Measurements from ENCODE around the gene NACAD. TPM values are rescaled to one million over a fixed set of nuclear protein-coding genes. Genes with fewer than 3 reads are reported as not detected.

Gene NACAD
- total RNA-seq, 6 donors from 2014 or later: 1.0 to 4.3 (median 2.3) TPM

DNA sequence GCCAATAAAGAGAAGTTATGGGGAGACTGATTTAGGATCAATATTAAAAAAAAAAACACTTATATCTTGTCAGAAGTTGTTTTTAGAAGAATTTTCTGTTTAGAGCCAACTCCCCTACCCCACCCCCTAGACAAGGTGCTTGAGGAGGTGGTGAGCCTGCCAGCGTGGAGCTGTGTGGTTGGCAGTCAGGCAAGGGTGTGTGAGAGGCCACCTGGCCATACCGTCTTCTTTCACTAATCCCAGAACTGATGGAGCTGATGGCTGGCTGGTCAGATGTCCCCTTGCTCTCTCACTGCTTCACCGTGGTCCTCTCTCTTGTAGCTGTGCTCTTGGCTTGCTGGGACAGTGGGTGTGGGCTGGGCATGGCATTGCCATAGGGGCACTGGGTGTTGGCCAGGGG, 34.3 kb downstream of the NACAD start:
- no peak for DNase-seq
- Histone ChIP-seq H3K4me3 (no peak overlapping the region), H3K36me3 (peaks cover 0 to 5% (median 0%) of the 10 kb centered on the region in 4 donors), H3K27ac (no peak overlapping the region), H3K27me3 (no peaks in the 10 kb centered on the region), H3K4me1 (peaks cover 0 to 7% (median 0%) of the 10 kb centered on the region in 4 donors), H3K9me3 (no peaks in the 10 kb centered on the region)
- WGBS, 2 donors: 98% methylated on average over 3 of the region's 3 CpGs
- ATAC-seq (ENCODE audit: low FRiP score in 2 of 2): no peak
- TF ChIP-seq POLR2AphosphoS5 (IDR thresholded peaks at IDR 0.05) (no peak), POLR2A (IDR thresholded peaks at IDR 0.05) (no peak), EP300 (IDR thresholded peaks at IDR 0.05) (no peak)
- TF ChIP-seq, protein P1, sequence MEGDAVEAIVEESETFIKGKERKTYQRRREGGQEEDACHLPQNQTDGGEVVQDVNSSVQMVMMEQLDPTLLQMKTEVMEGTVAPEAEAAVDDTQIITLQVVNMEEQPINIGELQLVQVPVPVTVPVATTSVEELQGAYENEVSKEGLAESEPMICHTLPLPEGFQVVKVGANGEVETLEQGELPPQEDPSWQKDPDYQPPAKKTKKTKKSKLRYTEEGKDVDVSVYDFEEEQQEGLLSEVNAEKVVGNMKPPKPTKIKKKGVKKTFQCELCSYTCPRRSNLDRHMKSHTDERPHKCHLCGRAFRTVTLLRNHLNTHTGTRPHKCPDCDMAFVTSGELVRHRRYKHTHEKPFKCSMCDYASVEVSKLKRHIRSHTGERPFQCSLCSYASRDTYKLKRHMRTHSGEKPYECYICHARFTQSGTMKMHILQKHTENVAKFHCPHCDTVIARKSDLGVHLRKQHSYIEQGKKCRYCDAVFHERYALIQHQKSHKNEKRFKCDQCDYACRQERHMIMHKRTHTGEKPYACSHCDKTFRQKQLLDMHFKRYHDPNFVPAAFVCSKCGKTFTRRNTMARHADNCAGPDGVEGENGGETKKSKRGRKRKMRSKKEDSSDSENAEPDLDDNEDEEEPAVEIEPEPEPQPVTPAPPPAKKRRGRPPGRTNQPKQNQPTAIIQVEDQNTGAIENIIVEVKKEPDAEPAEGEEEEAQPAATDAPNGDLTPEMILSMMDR (IDR thresholded peaks at IDR 0.05): no peak

DNA sequence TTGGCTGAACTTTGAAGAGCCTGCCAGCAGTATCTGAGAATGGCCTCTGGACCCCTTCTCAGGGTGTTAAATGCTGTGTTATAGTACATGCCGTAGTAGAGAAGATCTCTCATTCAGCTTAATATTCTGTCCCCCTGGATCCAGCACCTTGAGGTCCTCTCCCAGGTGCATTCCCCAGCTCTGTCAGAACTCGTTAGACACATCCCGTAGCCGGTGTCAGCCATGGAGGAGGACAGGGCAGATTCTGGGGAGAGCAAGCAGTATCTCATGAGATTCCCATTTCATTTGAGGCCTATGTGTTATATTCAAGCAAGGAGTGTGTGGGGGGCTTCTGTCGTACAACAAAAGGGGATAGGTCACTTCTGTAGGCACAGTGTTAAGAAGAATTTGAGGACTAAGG, 34.8 kb downstream of the NACAD start:
- DNase-seq: no peak

DNA sequence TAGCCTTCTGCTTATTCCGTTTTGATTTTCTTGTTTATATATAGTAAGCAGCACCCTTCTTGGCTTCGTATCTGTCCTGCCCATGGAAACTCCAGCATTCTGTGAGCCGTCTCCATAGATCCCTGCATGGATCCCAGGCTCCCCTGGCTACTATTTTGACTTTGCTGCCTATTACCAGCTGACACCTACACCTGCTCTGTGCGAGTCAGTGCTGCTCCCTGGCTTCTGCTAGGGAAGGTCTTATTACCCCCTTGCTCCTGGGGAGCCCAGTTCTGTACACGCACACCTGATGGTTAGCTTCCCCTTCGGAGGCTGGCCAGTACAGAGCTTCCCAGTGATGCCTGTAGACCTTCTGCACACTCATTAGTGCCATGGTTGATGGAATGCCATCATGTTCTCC, 35.4 kb downstream of the NACAD start:
- Histone ChIP-seq H3K27ac (no peak overlapping the region), H3K9me3 (no peaks in the 10 kb centered on the region), H3K36me3 (peaks cover 0 to 14% (median 0%) of the 10 kb centered on the region in 4 donors), H3K27me3 (no peaks in the 10 kb centered on the region), H3K4me3 (no peak overlapping the region), H3K4me1 (peaks cover 0 to 7% (median 0%) of the 10 kb centered on the region in 4 donors)
- ATAC-seq (ENCODE audit: low FRiP score in 2 of 2) (no peak), DNase-seq (no peak)
- TF ChIP-seq POLR2AphosphoS5 (IDR thresholded peaks at IDR 0.05) (no peak), EP300 (IDR thresholded peaks at IDR 0.05) (no peak), POLR2A (IDR thresholded peaks at IDR 0.05) (no peak)
- TF ChIP-seq, protein P1 (IDR thresholded peaks at IDR 0.05): no peak
- 92% methylated on average over 6 of the region's 6 CpGs for WGBS, 2 donors

More for the DNA sequence above, 34.8 kb downstream of the NACAD start:
- H3K9me3 ChIP-seq: no peaks in the 10 kb centered on the region
- ATAC-seq (ENCODE audit: low FRiP score in 2 of 2): no peak
- no peak overlapping the region for H3K27ac ChIP-seq
- H3K27me3 ChIP-seq: no peaks in the 10 kb centered on the region
- peaks cover 0 to 7% (median 0%) of the 10 kb centered on the region in 4 donors for H3K4me1 ChIP-seq
- H3K36me3 ChIP-seq: peaks cover 0 to 8% (median 0%) of the 10 kb centered on the region in 4 donors
- 97 to 100% methylated on average over 5 of the region's 5 CpGs for WGBS, 2 donors
- no peak overlapping the region for H3K4me3 ChIP-seq
- no peak for TF ChIP-seq EP300 (IDR thresholded peaks at IDR 0.05)
- no peak for TF ChIP-seq POLR2A (IDR thresholded peaks at IDR 0.05)
- TF ChIP-seq POLR2AphosphoS5 (IDR thresholded peaks at IDR 0.05): no peak
- TF ChIP-seq, protein P1 (IDR thresholded peaks at IDR 0.05): no peak

DNA sequence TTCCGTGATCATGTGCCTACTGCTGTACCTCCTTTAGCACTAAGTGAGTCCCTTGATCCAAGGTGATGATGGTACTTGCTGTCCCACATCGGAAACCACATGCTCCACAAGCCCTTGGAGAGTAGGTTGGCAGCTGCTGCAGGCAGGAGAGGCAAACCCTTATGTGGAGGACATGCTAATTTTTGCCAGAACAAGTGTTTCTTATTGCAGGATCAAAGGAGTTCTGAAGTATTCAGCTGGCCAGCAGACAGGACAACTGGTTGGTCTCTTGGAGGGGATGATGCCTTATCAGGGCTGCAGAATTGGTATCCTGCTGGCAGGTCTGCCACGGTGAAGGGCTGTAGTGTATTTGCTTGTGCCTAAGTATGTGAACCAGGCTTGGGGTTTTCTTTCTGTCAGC, 36.8 kb downstream of the NACAD start:
- Histone ChIP-seq H3K9me3 (no peaks in the 10 kb centered on the region), H3K36me3 (peaks cover 0 to 17% (median 0%) of the 10 kb centered on the region in 4 donors), H3K4me1 (peaks cover 0 to 7% (median 0%) of the 10 kb centered on the region in 4 donors), H3K27ac (no peak overlapping the region), H3K4me3 (no peak overlapping the region), H3K27me3 (no peaks in the 10 kb centered on the region)
- WGBS, 2 donors: 52 to 70% methylated on average over 2 to 3 of the region's 3 CpGs
- ATAC-seq (ENCODE audit: low FRiP score in 2 of 2) (peak; percentile 50 to 81), DNase-seq (peak in 1 of 2 donors; percentile 69)
- TF ChIP-seq, protein P1 (IDR thresholded peaks at IDR 0.05): no peak
- TF ChIP-seq POLR2A (IDR thresholded peaks at IDR 0.05): no peak
- no peak for TF ChIP-seq EP300 (IDR thresholded peaks at IDR 0.05)
- no peak for TF ChIP-seq POLR2AphosphoS5 (IDR thresholded peaks at IDR 0.05)

DNA sequence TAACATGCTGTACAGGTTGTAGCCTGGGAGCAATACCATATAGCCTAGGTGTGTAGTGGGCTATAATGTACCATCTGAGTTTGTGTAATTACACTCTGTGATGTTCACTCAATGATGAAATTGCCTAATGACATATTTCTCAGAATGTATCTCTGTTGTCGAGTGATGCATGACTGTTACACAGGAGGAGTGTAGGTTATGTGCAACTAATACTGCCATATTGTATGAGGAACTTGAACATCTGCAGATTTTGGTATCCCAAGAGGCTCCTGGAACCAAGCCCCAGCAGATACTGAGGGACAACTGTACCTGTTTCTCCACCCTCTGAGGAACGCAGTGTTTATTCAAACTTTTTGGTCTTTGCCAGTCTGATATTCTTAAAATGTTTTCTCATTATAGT, 38.6 kb downstream of the NACAD start:
- H3K36me3 ChIP-seq: peaks cover 0 to 31% (median 0%) of the 10 kb centered on the region in 4 donors
- ATAC-seq (ENCODE audit: low FRiP score in 2 of 2) (no peak), DNase-seq (no peak)
- 92 to 100% methylated on average over 2 of the region's 2 CpGs for WGBS, 2 donors
- no peaks in the 10 kb centered on the region for H3K9me3 ChIP-seq
- H3K4me1 ChIP-seq: peaks cover 0 to 7% (median 0%) of the 10 kb centered on the region in 4 donors
- H3K27ac ChIP-seq: no peak overlapping the region
- H3K27me3 ChIP-seq: no peaks in the 10 kb centered on the region
- H3K4me3 ChIP-seq: no peak overlapping the region
- TF ChIP-seq, protein P1 (IDR thresholded peaks at IDR 0.05): no peak
- TF ChIP-seq EP300 (IDR thresholded peaks at IDR 0.05) (no peak), POLR2AphosphoS5 (IDR thresholded peaks at IDR 0.05) (no peak), POLR2A (IDR thresholded peaks at IDR 0.05) (no peak)
